Aorta (tissue), 5 donors: Measurements from ENCODE around the gene NLRC3. TPM values are rescaled to one million over a fixed set of nuclear protein-coding genes. Genes with fewer than 3 reads are reported as not detected.

Source experiments
- ATAC-seq: fragments of 200-7000 bp; cut with Tn5 transposase; one replicate; pipeline ENCODE4 v1.9.1; 2022; ENCODE audit warnings: moderate library complexity; ENCODE audit not compliant: low FRiP score
- DNase-seq, 2 donors: peaks; one replicate each; pipeline ENCODE4 v3.0.0-alpha.2; 2020
- H3K27ac ChIP-seq, 2 donors: one replicate each; pipeline ENCODE4 v1.5.1; 2013; ENCODE audit warnings: low read length in 2 of 2, mild to moderate bottlenecking in 2 of 2, moderate library complexity in 2 of 2, control low read depth in 1 of 2, inconsistent platforms in 1 of 2, low read depth in 1 of 2
- H3K27me3 ChIP-seq, 2 donors: one replicate each; pipeline ENCODE4 v1.6.1; 2013; ENCODE audit warnings: control low read depth in 1 of 2, low read length in 1 of 2, mild to moderate bottlenecking in 1 of 2, moderate library complexity in 1 of 2; ENCODE audit not compliant: insufficient read depth in 2 of 2, control insufficient read depth in 1 of 2
- H3K36me3 ChIP-seq, 2 donors: one replicate each; pipeline ENCODE4 v1.6.1; 2013; ENCODE audit warnings: control low read depth in 1 of 2, low read length in 1 of 2, mild to moderate bottlenecking in 1 of 2; ENCODE audit not compliant: insufficient read depth in 2 of 2, control insufficient read depth in 1 of 2
- H3K4me1 ChIP-seq, 2 donors: one replicate each; pipeline ENCODE4 v1.6.1; 2013; ENCODE audit warnings: low read length in 2 of 2, control low read depth in 1 of 2, mild to moderate bottlenecking in 1 of 2, moderate library complexity in 1 of 2; ENCODE audit not compliant: insufficient read depth in 2 of 2, control insufficient read depth in 1 of 2
- H3K4me3 ChIP-seq, 2 donors: one replicate each; pipeline ENCODE4 v1.5.1; 2013; ENCODE audit warnings: low read length in 2 of 2, control low read depth in 1 of 2, mild to moderate bottlenecking in 1 of 2
- H3K9me3 ChIP-seq: one replicate; pipeline ENCODE4 v1.6.1; 2013; ENCODE audit warnings: mild to moderate bottlenecking, low read length; ENCODE audit not compliant: control insufficient read depth
- WGBS, 2 donors: extraction: QIAGEN DNeasy Blood & Tissue Kit; methylation state at CpG; one replicate each; pipeline ENCODE4 v1.1.7; 2013; 5-methylcytosine and 5-hydroxymethylcytosine counted together
- intact Hi-C, 2 donors: fragments of 100-400 bp; cut with DNase I; formaldehyde crosslinking; loops; one replicate each; pipeline versions ENCODE4 v1.14.2 to v1.15.0; 2022
- polyA plus RNA-seq, 2 donors: library from polyadenylated mRNA; stranded (reverse); fragments of 200-250 nt; gene quantifications; one replicate each; pipeline ENCODE4 v1.2.3, GENCODE V29; 2013
- total RNA-seq, 2 donors: library from RNA; stranded (reverse); fragmentation: NEBNext Ultra II Directional; extraction: Animal tissue kit (Norgen Biotek cat#: 25700); gene quantifications; one replicate each; pipeline ENCODE4 v1.2.1, GENCODE V29; 2021
- donor health status: healthy with polysubstance abuse.
- donor health status: Bipolar disorder and iron deficiency.
- donor health status: DM: no; HTN: no; CAD: no.
- donor health status: DM: no; HTN: no; CAD: no.
- donor health status: DM: yes; HTN: yes; CAD: no.

NLRC3 gene
- total and polyA plus RNA-seq, 4 donors: 0.38 to 2.3 (median 0.97) TPM; not detected in 1

DNA sequence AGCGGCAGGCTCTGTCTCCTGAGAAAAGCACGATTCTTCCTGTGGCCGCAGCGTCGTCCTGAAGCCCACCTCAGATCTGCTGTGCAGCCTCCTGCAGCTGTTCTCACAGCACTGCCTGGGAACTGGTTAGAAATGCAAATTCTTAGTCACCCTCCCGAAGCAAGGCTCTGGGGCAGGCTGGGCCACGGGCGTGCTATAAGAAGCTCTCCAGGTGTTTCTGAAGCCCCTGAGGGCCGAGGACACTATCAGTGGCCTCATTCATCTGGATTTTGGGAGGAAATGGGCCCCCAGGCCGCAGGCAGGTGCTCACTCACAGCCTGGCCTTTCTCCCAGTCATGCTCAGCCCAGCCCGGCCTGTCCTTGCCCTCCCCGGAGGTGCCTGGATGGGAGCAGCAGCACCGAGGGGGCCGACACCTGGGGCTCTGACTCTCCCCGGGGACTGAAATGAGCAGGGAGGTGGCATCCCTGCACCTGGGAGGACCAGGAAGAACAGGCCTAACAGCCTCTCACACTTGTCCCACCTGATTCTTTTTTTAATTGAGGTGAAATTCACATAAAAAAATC is 10.4 kb upstream of the NLRC3 start:
- Histone ChIP-seq H3K27me3 (no peaks in the 10 kb centered on the region), H3K36me3 (peaks cover 0 to 2% of the 10 kb centered on the region in 2 donors), H3K4me1 (no peaks in the 10 kb centered on the region), H3K9me3 (no peaks in the 10 kb centered on the region), H3K4me3 (no peak overlapping the region), H3K27ac (no peak overlapping the region)
- intact Hi-C loops: no loop called here
- WGBS, 2 donors: 90 to 91% methylated on average over 15 of the region's 15 CpGs
- DNase-seq (no peak), ATAC-seq (no peak)

- ATAC-seq: no peak
- DNase-seq: no peak
- Histone ChIP-seq H3K27ac (no peak overlapping the region), H3K9me3 (no peaks in the 10 kb centered on the region), H3K4me1 (no peaks in the 10 kb centered on the region), H3K36me3 (no peaks in the 10 kb centered on the region), H3K27me3 (no peaks in the 10 kb centered on the region), H3K4me3 (no peak overlapping the region)
- WGBS, 2 donors: 96 to 99% methylated on average over 8 of the region's 8 CpGs
- intact Hi-C loops: no loop called here
These were observed 7.2 kb upstream of the NLRC3 start for GRCh38 chr16:3584412-3584811.

DNA sequence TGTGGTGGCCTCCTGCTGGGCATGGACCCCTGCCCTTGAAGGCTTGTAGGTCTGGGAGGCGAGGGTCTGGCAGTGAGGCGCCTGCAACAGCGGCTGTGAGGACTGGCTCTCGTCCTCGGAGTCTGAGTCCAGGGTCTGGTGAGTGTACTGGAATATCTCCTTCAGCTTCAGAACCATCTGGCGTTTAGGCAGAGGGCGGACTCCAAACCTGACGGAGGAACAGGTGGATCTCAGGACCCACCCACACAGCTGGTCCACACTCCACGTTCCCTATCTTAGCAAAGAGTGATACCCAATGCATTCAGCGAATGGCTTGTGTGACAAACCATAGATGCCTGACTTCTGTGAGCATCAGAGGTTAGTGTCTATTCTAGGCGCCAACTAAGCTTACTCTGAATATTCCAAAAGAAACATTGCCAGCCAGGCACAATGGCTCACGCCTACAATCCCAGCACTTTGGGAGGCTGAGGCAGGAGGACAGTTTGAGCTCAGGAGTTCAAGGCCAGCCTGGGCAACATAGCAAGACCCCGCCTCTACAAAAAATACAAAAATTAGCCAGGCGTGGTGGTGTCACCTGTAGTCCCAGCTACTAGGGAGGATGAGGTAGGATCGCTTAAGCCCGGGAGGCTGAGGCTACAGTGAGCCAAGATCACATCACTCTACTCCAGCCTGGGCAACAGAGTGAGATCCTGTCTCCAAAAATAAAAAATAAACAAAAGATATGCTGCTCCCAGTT is 6.3 kb upstream of the NLRC3 start:
- no peaks in the 10 kb centered on the region for H3K9me3 ChIP-seq
- 95% methylated on average over 16 of the region's 16 CpGs for WGBS, 2 donors
- ATAC-seq (no peak), DNase-seq (no peak)
- H3K36me3 ChIP-seq: no peaks in the 10 kb centered on the region
- no peak overlapping the region for H3K27ac ChIP-seq
- H3K4me1 ChIP-seq: no peaks in the 10 kb centered on the region
- intact Hi-C loops: no loop called here
- H3K4me3 ChIP-seq: no peak overlapping the region
- H3K27me3 ChIP-seq: no peaks in the 10 kb centered on the region

GRCh38 chr16:3582276-3583165 is 5.3 kb upstream of the NLRC3 start:
- 93 to 94% methylated on average over 35 to 36 of the region's 36 CpGs for WGBS, 2 donors
- Histone ChIP-seq H3K9me3 (no peaks in the 10 kb centered on the region), H3K4me1 (no peaks in the 10 kb centered on the region), H3K27ac (no peak overlapping the region), H3K4me3 (no peak overlapping the region), H3K27me3 (no peaks in the 10 kb centered on the region), H3K36me3 (no peaks in the 10 kb centered on the region)
- ATAC-seq (no peak), DNase-seq (no peak)
- intact Hi-C loops: no loop called here

GRCh38 chr16:3581392-3581791 is 4.2 kb upstream of the NLRC3 start:
- no peak for ATAC-seq
- intact Hi-C loops: no loop called here
- H3K4me1 ChIP-seq: no peaks in the 10 kb centered on the region
- 93 to 95% methylated on average over 10 of the region's 10 CpGs for WGBS, 2 donors
- H3K27me3 ChIP-seq: no peaks in the 10 kb centered on the region
- H3K9me3 ChIP-seq: no peaks in the 10 kb centered on the region
- H3K27ac ChIP-seq: no peak overlapping the region
- DNase-seq: no peak
- no peak overlapping the region for H3K4me3 ChIP-seq
- H3K36me3 ChIP-seq: no peaks in the 10 kb centered on the region

DNA sequence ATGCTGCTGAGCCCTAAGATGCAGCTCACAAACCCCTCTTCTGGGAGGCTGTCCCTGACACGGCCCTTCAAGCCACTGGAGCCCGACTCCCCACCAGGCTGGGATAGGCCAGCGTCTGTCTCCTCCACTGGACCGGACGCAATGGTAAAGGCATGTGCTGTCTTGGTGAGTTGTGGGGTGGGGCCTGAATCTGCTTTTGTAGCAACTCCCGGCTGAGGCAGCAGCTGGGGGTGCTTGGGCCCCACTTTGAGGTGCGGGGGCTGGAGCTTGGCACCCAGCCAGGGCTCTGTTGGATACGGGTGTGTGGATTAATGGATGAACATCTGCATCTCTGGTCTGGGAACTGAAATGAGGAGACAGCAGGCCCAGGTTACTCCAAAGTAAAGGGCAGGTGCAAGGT is 3.5 kb upstream of the NLRC3 start:
- Histone ChIP-seq H3K4me1 (no peaks in the 10 kb centered on the region), H3K27me3 (no peaks in the 10 kb centered on the region), H3K27ac (no peak overlapping the region), H3K36me3 (no peaks in the 10 kb centered on the region), H3K9me3 (no peaks in the 10 kb centered on the region), H3K4me3 (no peak overlapping the region)
- intact Hi-C loops: no loop called here
- DNase-seq: no peak
- 78 to 79% methylated on average over 8 of the region's 8 CpGs for WGBS, 2 donors
- no peak for ATAC-seq

DNA sequence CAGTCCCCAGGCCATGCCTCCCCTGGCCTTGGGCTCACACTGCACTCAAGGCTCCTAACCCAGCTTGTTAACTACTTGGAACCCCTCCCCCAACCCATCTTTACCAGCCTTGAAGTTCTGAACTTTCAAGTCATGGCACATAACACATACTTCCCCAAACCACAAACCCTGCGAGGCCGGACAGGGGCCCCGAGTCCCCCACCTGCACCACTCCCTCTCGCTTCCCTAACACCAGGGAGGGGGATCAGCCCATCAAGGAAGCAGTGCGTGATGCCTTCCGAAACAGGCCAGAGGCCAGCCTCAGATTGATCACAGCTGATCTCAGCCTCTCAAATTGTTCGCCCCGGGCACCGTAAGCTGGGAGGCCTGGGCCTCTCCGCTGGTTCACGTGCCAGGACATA is 3.0 kb upstream of the NLRC3 start:
- 89 to 93% methylated on average over 11 of the region's 11 CpGs for WGBS, 2 donors
- intact Hi-C loops: no loop called here
- Histone ChIP-seq H3K27ac (no peak overlapping the region), H3K27me3 (no peaks in the 10 kb centered on the region), H3K4me3 (no peak overlapping the region), H3K36me3 (no peaks in the 10 kb centered on the region), H3K9me3 (no peaks in the 10 kb centered on the region), H3K4me1 (no peaks in the 10 kb centered on the region)
- no peak for DNase-seq
- no peak for ATAC-seq

DNA sequence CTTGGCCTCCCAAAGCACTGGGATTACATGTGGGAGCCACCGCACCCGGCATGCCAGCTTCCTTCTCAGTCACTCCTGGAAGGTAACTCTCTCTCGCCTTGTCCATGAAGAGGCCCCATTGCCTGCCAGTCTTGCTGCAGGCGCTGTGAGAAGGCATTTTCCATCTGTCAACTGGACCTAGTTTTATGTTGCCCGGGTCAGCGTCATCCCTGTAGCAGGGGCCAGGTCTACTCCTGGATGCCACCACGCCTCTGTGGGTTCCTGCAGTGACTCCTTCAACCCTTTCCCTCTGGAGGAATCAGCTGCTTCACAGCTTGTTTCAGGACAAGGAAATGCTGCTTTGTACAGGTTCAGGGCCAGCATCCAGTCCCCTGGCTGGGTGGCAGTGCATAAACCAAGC is 2.6 kb upstream of the NLRC3 start:
- Histone ChIP-seq H3K27ac (no peak overlapping the region), H3K36me3 (no peaks in the 10 kb centered on the region), H3K4me1 (no peaks in the 10 kb centered on the region), H3K9me3 (no peaks in the 10 kb centered on the region), H3K4me3 (no peak overlapping the region), H3K27me3 (no peaks in the 10 kb centered on the region)
- DNase-seq: no peak
- WGBS, 2 donors: 91% methylated on average over 7 of the region's 7 CpGs
- intact Hi-C loops: no loop called here
- ATAC-seq: no peak
